COLO668 (cell line): ENCODE data around the gene MYH16.
"Not testable (repeated sequence)": the region's sequence is repeated elsewhere in the genome, so short reads cannot be mapped to it uniquely, and the experiment has no call there.

ENCODE experiments used
- DNase-seq: peaks from one replicate; lab custom pipeline; 2025; ENCODE audit not compliant: unreplicated experiment; lab: John Stamatoyannopoulos, UW

MYH16 gene

GRCh38 chr7:99350641-99351040 lies 78.0 kb downstream of the MYH16 start:
- not testable (repeated sequence) for DNase-seq

GRCh38 chr7:99352247-99352646 lies 79.6 kb downstream of the MYH16 start:
- DNase-seq: no peak

- no peak for DNase-seq
These were observed 82.5 kb downstream of the MYH16 start for GRCh38 chr7:99355098-99355497.

GRCh38 chr7:99357701-99358490 lies 85.3 kb downstream of the MYH16 start:
- DNase-seq: no peak

- not testable (repeated sequence) for DNase-seq
These were observed 85.9 kb downstream of the MYH16 start for GRCh38 chr7:99358521-99358920.

- no peak for DNase-seq
These were observed 87.0 kb downstream of the MYH16 start for GRCh38 chr7:99359465-99360154.
